Non-pigmented ciliary epithelial cell (primary cell): ENCODE data around the gene CEP83.
"Not testable (repeated sequence)": the region's sequence is repeated elsewhere in the genome, so short reads cannot be mapped to it uniquely, and the experiment has no call there.

Experiments
- DNase-seq: peaks from one replicate; pipeline ENCODE4 v3.0.0-alpha.2; 2010; ENCODE audit warnings: low read depth

Gene CEP83, protein sequence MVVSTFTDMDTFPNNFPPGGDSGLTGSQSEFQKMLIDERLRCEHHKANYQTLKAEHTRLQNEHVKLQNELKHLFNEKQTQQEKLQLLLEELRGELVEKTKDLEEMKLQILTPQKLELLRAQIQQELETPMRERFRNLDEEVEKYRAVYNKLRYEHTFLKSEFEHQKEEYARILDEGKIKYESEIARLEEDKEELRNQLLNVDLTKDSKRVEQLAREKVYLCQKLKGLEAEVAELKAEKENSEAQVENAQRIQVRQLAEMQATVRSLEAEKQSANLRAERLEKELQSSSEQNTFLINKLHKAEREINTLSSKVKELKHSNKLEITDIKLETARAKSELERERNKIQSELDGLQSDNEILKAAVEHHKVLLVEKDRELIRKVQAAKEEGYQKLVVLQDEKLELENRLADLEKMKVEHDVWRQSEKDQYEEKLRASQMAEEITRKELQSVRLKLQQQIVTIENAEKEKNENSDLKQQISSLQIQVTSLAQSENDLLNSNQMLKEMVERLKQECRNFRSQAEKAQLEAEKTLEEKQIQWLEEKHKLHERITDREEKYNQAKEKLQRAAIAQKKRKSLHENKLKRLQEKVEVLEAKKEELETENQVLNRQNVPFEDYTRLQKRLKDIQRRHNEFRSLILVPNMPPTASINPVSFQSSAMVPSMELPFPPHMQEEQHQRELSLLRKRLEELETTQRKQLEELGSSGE

GRCh38 chr12:94459728-94460615, at the start of gene CEP83:
Gene CEP83 (minus strand): TSS chr12:94459867. CDS start chr12:94412490, 47,377 bp downstream.
- peak; percentile 40 for DNase-seq

GRCh38 chr12:94509317-94509716, 49.6 kb upstream of the CEP83 start:
- no peak for DNase-seq

GRCh38 chr12:94507455-94507854, 47.8 kb upstream of the CEP83 start:
- no peak for DNase-seq

DNA sequence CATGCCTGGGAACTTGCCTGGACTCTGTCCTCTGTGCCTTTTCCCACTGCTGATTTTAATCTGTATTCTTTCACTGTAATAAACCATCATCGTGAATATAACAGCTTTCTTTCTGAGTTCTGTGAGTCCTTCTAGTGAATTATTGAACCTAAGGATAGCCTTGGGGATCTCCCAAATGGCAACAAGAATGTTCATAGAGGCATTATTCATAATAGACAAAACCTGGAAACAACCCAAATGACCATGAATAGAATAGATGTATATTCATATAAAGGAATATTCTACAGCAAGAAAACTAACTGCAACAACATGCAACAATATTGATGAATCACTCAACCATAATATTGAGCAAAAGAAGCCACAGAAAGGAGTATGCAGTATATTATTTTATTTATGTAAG, 44.7 kb upstream of the CEP83 start:
- no peak for DNase-seq

- no peak for DNase-seq
These were observed 44.0 kb upstream of the CEP83 start for GRCh38 chr12:94503619-94504018.

GRCh38 chr12:94500831-94501567, 41.3 kb upstream of the CEP83 start:
- no peak for DNase-seq

- DNase-seq = no peak
These were observed 39.0 kb upstream of the CEP83 start for GRCh38 chr12:94498698-94499097.

- DNase-seq = no peak
These were observed 38.4 kb upstream of the CEP83 start for GRCh38 chr12:94498073-94498472.

GRCh38 chr12:94495445-94496115, 35.9 kb upstream of the CEP83 start:
- DNase-seq = no peak

- DNase-seq = no peak
These were observed 31.8 kb upstream of the CEP83 start for GRCh38 chr12:94491489-94491888.

- no peak for DNase-seq
These were observed 28.8 kb upstream of the CEP83 start for GRCh38 chr12:94488463-94488862.

DNA sequence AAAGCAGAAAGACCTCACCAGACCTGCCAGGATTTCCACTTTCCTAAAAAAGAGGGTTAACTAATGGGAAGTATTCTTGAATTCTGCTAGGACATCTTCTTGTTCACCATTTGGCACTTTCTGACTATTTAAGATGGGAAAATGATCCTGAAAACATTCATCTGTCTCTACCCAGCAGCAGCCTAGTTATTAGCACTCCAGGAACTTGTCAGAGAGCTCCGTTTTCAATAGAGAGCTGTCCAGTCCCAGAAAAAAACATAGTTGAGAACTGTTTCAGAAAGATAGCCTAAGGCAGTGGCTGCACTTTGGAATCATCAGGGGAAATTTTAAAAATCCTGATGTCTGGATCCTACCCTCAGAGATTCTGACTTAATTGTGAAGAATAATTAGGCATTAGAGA, 22.1 kb upstream of the CEP83 start:
- no peak for DNase-seq

GRCh38 chr12:94469522-94469921, 9.9 kb upstream of the CEP83 start:
- DNase-seq = no peak

DNA sequence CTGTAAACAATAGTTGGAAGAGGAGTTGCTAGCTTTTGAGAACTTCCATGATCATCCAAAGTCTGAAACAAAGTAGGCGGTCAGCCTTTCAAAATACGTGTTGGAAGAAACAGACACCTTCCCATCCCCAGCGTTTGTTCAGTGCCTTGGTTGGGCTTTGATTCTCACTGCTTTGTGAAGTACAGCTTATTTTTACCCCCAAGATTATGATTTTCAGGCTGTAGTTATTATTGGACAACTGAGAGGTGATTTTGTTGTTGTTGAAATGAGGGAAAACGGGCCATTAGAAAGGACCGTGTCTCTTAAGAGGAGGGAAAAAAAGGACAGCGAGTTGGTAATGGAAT, 921 bp upstream of the CEP83 start:
- no peak for DNase-seq

GRCh38 chr12:94458877-94459727, 565 bp downstream of the CEP83 start:
- DNase-seq = no peak

DNA sequence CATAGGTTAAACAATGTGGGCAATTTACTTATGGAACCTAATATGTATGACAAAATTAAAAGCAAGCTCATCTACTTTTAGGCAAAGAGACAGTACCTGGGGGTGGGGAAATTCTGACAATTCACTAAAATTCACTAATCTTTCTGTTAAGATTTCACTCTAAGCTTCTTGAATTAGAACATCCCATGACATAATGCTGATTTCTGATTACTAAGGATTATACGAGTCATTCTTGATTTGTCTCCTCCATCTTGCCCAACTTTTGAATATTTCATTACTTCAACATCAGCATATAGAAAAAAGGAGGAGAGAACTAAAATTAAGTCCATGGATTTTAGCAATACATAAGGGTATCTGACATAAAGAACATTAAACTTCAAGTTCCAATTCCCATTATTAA, 2.4 kb downstream of the CEP83 start:
- DNase-seq = no peak

DNA sequence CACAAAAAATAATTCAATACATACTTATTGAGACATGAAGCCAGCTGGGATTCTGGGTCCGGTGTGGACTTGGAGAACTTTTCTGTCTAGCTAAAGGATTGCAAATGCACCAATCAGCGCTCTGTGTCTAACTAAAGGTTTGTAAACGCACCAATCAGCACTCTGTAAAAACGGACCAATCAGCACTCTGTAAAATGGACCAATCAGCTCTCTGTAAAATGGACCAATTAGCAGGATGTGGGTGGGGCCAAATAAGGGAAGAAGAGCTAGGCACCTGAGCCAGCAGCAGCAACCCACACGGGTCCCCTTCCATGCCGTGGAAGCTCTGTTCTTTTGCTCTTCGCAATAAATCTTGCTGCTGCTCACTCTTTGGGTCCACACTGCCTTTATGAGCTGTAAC, 5.3 kb downstream of the CEP83 start:
- DNase-seq = not testable (repeated sequence)

DNA sequence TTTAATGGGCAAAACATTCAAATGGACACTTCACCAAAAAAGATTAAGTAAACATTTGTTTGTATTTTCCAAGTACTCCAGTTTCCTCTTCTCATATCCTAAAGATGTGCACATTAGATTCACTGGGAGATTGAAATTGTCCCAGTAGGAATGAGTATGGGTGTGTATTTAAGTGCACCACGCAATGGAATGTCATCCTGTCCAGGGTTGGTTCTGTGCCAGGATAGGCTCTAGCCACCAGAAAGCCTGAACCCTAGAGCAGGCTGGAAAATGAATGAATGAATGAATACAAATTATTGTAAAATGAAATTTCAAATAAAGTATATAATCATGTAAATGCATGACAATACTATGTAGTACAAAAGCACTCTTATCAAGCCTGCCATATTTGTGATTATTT, 14.0 kb downstream of the CEP83 start:
- no peak for DNase-seq

GRCh38 chr12:94437303-94437702, 22.4 kb downstream of the CEP83 start:
- no peak for DNase-seq

GRCh38 chr12:94435511-94435927, 24.1 kb downstream of the CEP83 start:
- DNase-seq = no peak
